A375 (cell line): ENCODE measurements around the gene LYZL6. TPM values are rescaled to one million over a fixed set of nuclear protein-coding genes. Genes with fewer than 3 reads are reported as not detected.

Experiments
- small RNA-seq: library from RNA; depleted of rRNA; stranded (forward); fragments of <200 nt; gene quantifications from one replicate; pipeline ENCODE3, GENCODE V24; 2014
- total RNA-seq: library from RNA; depleted of rRNA; stranded (reverse); fragments of >200 nt; shearing (Covaris generic); gene quantifications from 2 replicates; pipeline ENCODE4 v1.2.3, GENCODE V29; 2014; rRNA removed

LYZL6 gene, protein sequence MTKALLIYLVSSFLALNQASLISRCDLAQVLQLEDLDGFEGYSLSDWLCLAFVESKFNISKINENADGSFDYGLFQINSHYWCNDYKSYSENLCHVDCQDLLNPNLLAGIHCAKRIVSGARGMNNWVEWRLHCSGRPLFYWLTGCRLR
- total RNA-seq, result not detected in 2 replicates

DNA sequence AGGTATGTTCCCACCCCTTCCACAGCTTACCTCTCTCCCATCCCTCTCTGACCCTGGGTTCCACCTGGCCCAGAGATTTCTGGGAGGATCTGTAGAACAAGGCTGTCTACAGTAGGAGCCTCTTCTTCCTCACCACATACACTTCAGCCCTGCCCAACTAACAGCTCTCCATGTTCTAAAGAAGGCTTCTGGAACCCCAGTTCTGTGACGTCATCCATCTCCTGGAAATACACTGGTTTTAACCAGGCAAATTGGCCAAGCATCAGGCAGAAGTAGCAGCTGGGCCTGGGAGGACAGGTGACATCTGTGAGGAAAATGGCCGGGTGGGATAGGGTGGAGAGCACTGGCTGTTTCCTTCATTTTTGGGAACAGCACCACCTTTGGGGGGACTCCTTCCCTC is at the start of gene LYZL6:
TSS of gene LYZL6 (minus strand) at position 177 of the 400 bp plus-strand sequence. CDS start 4,357 bp downstream, outside the sequence.

DNA sequence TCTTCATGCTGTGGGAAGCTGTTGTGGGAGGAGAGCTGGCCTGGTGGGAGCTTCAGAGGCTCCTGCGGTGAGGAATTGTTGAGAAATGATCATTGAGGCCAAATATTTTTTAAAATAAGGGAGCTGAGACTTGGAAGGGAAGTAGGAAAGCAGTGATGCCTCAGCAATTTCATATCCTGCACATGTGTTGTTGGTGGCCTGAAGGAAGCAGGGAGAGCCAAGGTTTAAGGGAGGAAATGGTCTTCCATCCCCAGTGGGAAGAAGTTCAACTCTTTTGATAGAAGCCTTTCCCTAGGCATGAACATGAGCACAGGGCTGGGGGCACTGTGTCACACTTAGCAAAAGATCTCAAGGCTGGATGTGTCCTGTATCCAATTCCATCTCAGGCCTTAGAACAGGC is 43.1 kb upstream of the LYZL6 start, which contains the start of gene CCL14:
TSS of gene CCL14 (minus strand) at position 87 of the 400 bp plus-strand sequence. CDS start at position 7, 80 bp downstream.

DNA sequence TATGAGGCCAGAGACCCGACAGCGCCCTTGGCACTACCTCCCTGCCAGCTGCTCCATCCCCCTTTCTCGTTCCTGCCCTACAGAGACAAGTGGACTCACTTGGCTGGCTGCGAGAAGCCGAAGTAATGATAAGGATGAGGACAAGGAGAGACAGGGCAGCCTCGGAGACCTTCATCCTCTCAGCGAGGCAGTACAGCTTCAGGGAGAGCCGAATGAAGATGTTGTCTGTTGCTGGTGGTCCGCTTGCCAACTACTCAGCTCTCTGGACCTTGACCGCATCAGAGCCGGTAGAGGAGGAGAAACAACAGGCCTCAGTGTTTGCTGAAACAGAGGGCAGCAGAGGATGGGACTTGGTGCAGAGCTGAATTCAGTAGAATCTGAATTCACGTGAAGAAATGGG is 37.7 kb upstream of the LYZL6 start, which contains the start of gene CCL16:
TSS of gene CCL16 (minus strand) at position 252 of the 400 bp plus-strand sequence. CDS start at position 175, 77 bp downstream.

DNA sequence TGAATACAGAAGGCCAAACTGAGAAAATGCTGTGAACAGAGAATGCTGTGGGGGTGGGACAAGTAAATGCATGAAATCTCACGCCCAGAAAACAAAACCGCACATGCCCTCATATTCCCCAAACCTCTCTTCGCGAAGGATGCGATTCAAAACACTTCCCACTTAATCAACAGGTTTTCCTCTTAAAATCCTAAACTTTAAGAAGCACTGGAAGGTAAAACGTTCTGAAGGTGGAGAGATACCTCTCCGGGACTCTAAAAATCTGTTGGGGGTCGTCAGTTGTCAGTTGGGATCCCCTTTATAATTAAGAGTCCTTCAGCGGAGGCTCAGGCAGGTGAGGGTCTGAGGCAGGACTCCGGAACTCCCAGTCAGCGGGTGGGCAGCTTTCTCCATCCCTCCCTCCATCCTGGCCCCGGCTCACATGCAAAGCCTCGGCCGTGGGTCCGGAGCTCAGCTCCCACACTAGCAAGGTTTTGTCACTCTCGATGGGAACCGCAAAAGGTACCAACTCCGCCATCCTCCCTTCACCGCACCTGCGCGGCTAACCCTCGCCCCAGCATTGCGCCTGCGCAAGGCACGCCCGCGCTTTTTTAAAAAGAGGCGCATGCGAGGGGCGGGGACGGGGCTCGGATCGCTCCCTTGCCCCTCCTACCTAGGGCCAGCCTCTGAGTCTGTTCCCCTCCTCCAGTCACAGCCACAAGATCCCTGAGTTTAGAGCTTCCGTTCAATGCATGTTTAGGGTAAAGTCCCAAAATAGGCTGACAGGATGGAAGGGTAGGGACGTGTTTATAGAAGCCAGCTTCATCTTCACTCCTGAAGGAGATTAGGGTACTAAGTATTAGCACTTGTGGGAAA is 13.1 kb downstream of the LYZL6 start, which contains the start of gene RDM1:
TSS of gene RDM1 (minus strand) at position 563 of the 855 bp plus-strand sequence. CDS start at position 517, 46 bp downstream.

Small RNA genes within 50 kb of the gene (small RNA-seq; reads per million reads assigned to genes)
- 5,726 reads per million, percentile 100 among the genes with 10 or more reads in this experiment for gene RF00100

Other genes with a start within 250 kb of the LYZL6 start
- 0.53 and 0.57 TPM in 2 replicates for gene RASL10B, start 212.1 kb downstream of the LYZL6 start, total RNA-seq
- not detected in 2 replicates for gene GAS2L2, start 190.5 kb downstream of the LYZL6 start, total RNA-seq
- not detected in 2 replicates for gene C17orf50, start 182.8 kb downstream of the LYZL6 start, total RNA-seq
- not detected in 2 replicates for gene MMP28, start 148.1 kb downstream of the LYZL6 start, total RNA-seq
- gene TAF15, start 134.2 kb downstream of the LYZL6 start, total RNA-seq, result 61.1 and 63.6 TPM in 2 replicates
- not detected in 2 replicates for gene HEATR9, start 74.8 kb downstream of the LYZL6 start, total RNA-seq
- not detected in 2 replicates for gene CCL5, start 63.4 kb downstream of the LYZL6 start, total RNA-seq
- gene RDM1, start 12.9 kb downstream of the LYZL6 start, total RNA-seq, result 3.1 and 4.3 TPM in 2 replicates
- not detected in 2 replicates for gene CCL16, start 37.8 kb upstream of the LYZL6 start, total RNA-seq
- not detected in 2 replicates for gene CCL14, start 43.0 kb upstream of the LYZL6 start, total RNA-seq
- gene CCL15, start 57.8 kb upstream of the LYZL6 start, total RNA-seq, result not detected in 2 replicates
- not detected in 2 replicates for gene CCL23, start 74.3 kb upstream of the LYZL6 start, total RNA-seq
- gene CCL18, start 120.6 kb upstream of the LYZL6 start, total RNA-seq, result not detected in 2 replicates
- not detected in 2 replicates for gene CCL3, start 146.4 kb upstream of the LYZL6 start, total RNA-seq
- 0.72 TPM in 1 of 2 replicates, not detected in the other for gene CCL4, start 160.1 kb upstream of the LYZL6 start, total RNA-seq
- gene TBC1D3B, start 232.9 kb upstream of the LYZL6 start, total RNA-seq, result 2.1 and 2.3 TPM in 2 replicates